ENCODE results near the gene FKBP1A. TPM values are rescaled to one million over a fixed set of nuclear protein-coding genes. Genes with fewer than 3 reads are reported as not detected.
A peak's percentile ranks its signal among the peaks of the same experiment; 100 is the strongest.

Gene FKBP1A
- total and polyA plus RNA-seq, 9 of the 15 experiments (the other 6 are each of a cell fraction or from before 2014, with no cell fraction given) = 48.8 to 502 (median 89.6) TPM

DNA sequence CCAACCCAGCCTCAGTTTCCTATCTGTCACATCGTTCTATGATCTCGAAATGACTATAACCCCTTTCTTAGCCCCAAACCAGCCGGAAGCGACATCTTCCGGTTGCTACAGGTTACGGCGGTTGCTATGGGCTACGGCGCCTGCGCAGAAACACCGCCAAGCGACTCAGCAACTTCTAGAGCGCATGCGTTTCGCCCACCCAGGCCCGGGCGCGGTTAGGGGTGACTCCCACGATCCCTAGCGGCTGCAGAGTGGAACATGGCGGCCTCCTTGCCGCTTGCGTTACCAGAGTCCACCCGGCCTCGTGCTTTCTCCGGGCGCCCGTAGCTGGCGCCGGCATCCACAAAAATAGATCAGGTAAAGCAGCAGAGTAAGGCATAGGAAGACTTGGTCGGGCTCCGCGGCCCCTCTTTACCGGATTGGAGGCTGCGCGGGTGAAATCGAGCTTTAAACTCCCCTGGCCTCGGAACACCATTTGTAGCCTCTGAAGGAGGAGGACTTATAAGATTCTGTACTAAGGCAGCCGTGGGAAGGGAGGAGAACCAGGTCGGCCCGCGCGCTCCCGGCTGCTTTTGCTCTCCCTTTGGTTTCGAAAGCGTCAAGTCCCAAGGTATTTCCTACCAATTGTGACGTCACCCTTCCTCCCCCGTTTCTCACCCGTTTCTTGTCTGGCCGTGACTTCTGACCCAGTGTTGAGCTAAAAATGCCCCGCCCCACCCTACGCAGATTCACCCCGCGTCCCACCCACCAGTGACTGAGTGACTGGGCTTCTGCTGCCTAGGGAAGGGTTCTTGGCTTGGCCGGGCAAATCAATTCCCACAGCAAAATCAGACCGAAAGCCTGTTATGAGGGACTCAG lies 67.5 kb downstream of the FKBP1A start (continued):
- TF ChIP-seq, protein P1, sequence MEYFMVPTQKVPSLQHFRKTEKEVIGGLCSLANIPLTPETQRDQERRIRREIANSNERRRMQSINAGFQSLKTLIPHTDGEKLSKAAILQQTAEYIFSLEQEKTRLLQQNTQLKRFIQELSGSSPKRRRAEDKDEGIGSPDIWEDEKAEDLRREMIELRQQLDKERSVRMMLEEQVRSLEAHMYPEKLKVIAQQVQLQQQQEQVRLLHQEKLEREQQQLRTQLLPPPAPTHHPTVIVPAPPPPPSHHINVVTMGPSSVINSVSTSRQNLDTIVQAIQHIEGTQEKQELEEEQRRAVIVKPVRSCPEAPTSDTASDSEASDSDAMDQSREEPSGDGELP (CRISPR knock-in tag; IDR thresholded peaks at IDR 0.05; ENCODE audit: borderline replicate concordance) = peak; percentile 64; the same call in 1 of the 2 replicates
- TF ChIP-seq TRIM28 (IDR thresholded peaks at IDR 0.05) = no peak
- peak; percentile 26; the same call in 1 of the 2 replicates for TF ChIP-seq RB1 (IDR thresholded peaks at IDR 0.05; ENCODE audit: low read depth)
- TF ChIP-seq, protein P2, sequence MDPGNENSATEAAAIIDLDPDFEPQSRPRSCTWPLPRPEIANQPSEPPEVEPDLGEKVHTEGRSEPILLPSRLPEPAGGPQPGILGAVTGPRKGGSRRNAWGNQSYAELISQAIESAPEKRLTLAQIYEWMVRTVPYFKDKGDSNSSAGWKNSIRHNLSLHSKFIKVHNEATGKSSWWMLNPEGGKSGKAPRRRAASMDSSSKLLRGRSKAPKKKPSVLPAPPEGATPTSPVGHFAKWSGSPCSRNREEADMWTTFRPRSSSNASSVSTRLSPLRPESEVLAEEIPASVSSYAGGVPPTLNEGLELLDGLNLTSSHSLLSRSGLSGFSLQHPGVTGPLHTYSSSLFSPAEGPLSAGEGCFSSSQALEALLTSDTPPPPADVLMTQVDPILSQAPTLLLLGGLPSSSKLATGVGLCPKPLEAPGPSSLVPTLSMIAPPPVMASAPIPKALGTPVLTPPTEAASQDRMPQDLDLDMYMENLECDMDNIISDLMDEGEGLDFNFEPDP (CRISPR knock-in tag; IDR thresholded peaks at IDR 0.05) = no peak
- TF ChIP-seq EGR1 (conservative IDR thresholded peaks at IDR 0.05) = peak; percentile 68
- TF ChIP-seq ELF4 (CRISPR knock-in tag; IDR thresholded peaks at IDR 0.05) = no peak
- TF ChIP-seq, protein P3, sequence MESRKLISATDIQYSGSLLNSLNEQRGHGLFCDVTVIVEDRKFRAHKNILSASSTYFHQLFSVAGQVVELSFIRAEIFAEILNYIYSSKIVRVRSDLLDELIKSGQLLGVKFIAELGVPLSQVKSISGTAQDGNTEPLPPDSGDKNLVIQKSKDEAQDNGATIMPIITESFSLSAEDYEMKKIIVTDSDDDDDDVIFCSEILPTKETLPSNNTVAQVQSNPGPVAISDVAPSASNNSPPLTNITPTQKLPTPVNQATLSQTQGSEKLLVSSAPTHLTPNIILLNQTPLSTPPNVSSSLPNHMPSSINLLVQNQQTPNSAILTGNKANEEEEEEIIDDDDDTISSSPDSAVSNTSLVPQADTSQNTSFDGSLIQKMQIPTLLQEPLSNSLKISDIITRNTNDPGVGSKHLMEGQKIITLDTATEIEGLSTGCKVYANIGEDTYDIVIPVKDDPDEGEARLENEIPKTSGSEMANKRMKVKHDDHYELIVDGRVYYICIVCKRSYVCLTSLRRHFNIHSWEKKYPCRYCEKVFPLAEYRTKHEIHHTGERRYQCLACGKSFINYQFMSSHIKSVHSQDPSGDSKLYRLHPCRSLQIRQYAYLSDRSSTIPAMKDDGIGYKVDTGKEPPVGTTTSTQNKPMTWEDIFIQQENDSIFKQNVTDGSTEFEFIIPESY (CRISPR knock-in tag; IDR thresholded peaks at IDR 0.05) = peak; percentile 42; the same call in 1 of the 2 replicates
- TF ChIP-seq DMBX1 (CRISPR knock-in tag; IDR thresholded peaks at IDR 0.05; ENCODE audit: borderline replicate concordance) = no peak; the same call in 1 of the 2 replicates
- peak; percentile 13; the same call in 1 of the 2 replicates for TF ChIP-seq CTBP1 (IDR thresholded peaks at IDR 0.05; ENCODE audit: borderline replicate concordance)
- TF ChIP-seq, protein P4, sequence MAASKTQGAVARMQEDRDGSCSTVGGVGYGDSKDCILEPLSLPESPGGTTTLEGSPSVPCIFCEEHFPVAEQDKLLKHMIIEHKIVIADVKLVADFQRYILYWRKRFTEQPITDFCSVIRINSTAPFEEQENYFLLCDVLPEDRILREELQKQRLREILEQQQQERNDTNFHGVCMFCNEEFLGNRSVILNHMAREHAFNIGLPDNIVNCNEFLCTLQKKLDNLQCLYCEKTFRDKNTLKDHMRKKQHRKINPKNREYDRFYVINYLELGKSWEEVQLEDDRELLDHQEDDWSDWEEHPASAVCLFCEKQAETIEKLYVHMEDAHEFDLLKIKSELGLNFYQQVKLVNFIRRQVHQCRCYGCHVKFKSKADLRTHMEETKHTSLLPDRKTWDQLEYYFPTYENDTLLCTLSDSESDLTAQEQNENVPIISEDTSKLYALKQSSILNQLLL (CRISPR knock-in tag; IDR thresholded peaks at IDR 0.05; ENCODE audit: borderline replicate concordance) = no peak
- no peak for TF ChIP-seq CHD2 (IDR thresholded peaks at IDR 0.05; ENCODE audit: low read depth, low read length)
- no peak for TF ChIP-seq SNIP1 (IDR thresholded peaks at IDR 0.05; ENCODE audit: low read depth)
- TF ChIP-seq SAFB2 (IDR thresholded peaks at IDR 0.05; ENCODE audit: borderline replicate concordance, low read depth, low read length, severe bottlenecking) = no peak
- no peak for TF ChIP-seq ZNF717 (CRISPR knock-in tag; IDR thresholded peaks at IDR 0.05)
- TF ChIP-seq BRCA1 (IDR thresholded peaks at IDR 0.05) = no peak
- TF ChIP-seq BRCA1 (CRISPR knock-in tag; IDR thresholded peaks at IDR 0.05) = no peak

Data from K562 (cell line).